A204.1 (cell line): Measurements from ENCODE around the gene SLC27A1.

Experiments
- FAIRE-seq: peaks from 2 replicates; lab custom pipeline; 2012; peaks lifted over from hg19 to GRCh38; lab: Jason Lieb, UNC

SLC27A1 gene

GRCh38 chr19:17470068-17470841, at the start of gene SLC27A1:
TSS of gene SLC27A1 (plus strand) at chr19:17470524. CDS start at chr19:17470541, 17 bp downstream.
- FAIRE-seq = peak; percentile 98

- no peak for FAIRE-seq
Observed at GRCh38 chr19:17421942-17422341, 48.4 kb upstream of the SLC27A1 start.

- FAIRE-seq = no peak
Observed at GRCh38 chr19:17423429-17424208, 46.7 kb upstream of the SLC27A1 start.

DNA sequence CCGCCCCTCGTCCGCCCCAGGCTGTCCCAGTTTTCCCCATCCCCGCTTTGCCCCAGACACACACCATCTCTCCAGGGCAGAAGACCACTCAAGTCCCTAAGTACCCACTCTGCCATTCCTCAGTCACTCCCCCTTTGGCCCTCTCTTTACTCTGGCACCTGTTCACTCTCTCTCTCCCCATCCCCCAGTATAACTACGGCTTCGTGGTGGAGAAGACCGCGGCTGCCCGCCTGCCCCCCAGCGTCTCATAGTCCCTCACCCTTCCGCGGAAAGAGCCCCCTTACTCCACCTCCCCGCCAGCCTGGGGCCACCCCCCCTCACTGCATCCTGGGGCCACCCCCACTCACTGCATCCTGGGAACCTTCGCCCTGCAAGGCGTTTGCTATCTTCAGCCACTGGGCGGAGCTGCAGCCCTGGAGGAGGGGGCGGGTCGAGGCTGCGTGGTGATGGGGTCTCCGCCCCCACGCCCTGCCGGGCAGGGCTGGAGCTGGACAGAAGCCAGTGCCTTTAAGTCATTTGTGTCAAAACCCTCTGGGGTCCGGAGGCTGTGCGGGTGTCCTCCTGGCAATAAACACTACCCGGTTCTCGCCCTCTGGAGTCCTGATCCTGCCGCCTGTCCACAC, 45.5 kb upstream of the SLC27A1 start:
- no peak for FAIRE-seq

DNA sequence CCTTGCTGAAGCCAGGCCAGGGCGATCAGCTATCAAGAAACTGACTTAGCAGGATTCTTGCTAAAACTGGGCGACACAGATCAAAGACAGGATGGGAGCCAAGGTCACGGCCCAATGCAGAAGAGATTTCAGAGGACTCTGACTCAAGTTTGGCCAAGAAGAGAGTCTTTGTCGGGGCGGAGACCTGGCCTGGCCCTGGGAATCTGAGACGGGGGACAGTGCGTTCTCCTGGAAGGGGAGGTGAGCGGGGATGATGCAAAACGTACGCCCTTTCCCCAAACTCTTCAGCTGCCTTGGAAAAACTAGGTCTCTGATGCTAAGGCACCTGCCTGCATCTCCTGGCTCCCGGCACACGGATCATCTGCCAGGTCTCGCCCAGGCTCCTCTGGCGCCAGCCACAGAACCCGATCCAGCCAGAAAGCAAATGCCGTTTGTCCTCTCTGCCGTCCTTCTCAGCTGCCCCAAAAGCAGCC, 40.6 kb upstream of the SLC27A1 start:
- FAIRE-seq = no peak

GRCh38 chr19:17431417-17431816, 38.9 kb upstream of the SLC27A1 start:
- no peak for FAIRE-seq

DNA sequence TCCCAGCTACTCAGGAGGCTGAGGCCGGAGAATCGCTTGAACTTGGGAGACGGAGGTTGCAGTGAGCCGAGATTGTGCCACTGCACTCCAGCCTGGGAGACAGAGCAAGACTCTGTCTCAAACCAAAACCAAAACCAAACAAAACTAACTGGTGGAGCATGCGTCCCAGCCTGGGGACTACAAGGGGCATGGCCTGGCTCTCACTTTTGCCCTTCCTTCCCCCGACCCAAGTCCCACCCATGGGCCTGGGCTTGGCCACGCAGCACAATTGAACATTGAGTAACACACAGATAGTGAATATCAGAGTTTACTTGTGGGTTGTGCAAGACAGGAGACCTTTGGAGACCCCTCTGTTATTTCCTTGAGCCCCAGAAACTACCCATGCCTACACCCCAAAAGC, 35.1 kb upstream of the SLC27A1 start:
- no peak for FAIRE-seq

- no peak for FAIRE-seq
Observed at GRCh38 chr19:17436094-17436873, 34.0 kb upstream of the SLC27A1 start.

GRCh38 chr19:17436874-17437267, 33.5 kb upstream of the SLC27A1 start:
- FAIRE-seq = no peak

DNA sequence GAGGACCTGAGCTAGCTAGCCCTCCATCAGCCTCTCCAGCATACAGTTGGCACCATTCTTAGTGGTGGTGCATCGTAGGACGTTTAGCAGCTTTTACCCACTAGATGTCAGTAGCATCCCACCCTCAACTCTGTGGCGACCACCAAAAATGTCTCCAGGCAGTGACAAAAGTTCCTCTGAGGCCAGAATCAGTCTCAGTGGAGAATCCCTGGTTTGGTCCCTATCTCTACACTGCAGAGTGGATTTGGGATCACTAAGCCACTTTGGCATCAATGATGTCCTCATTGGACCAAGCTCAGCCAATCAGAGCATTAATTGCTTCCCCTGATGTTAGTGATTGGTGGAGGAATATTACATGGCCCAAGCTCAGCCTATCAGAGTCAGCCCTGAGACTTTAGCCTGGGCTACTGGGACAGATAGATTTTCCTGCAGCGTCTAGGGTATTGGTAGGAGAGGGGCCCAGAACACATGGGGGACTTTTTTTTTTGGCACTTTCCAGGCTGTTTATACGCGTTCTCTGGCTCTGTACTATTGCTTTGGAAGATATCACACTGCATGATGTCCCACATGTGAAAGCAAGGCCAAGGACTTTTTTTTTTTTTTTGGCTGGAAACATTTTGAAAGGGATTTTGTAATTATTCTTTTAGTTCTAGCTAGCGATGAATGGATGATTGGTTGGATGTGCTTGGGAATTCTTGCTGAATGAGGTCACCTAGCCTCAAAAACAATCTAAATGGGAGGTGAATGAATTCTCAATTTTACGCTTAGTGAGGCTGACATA, 28.9 kb upstream of the SLC27A1 start:
- FAIRE-seq = no peak

DNA sequence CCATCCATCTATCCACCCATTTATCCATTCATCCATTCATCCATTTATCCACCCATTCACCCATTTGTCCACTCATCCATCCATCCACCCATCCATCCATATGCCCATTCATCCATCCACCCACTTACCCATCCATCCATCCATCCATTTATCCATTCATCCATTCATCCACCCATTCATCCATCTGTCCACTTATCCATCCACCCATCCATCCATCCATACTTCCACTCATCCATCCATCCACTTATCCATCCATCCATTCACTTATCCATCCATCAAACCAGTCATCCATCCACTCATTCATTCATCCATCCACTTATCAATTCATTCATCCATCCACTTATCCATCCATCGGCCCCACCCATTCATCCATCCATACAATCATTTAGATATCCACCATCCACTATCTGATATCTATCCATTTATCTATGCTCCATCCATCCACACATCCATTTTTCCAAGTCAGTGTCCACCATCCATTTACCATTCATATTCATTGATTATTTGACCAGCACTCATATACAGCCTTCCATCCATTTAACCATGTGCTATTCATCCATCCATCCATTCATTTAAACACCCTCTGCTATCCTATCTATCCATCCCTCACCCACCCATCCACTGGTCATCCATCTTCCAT, 24.7 kb upstream of the SLC27A1 start:
- FAIRE-seq = no peak

DNA sequence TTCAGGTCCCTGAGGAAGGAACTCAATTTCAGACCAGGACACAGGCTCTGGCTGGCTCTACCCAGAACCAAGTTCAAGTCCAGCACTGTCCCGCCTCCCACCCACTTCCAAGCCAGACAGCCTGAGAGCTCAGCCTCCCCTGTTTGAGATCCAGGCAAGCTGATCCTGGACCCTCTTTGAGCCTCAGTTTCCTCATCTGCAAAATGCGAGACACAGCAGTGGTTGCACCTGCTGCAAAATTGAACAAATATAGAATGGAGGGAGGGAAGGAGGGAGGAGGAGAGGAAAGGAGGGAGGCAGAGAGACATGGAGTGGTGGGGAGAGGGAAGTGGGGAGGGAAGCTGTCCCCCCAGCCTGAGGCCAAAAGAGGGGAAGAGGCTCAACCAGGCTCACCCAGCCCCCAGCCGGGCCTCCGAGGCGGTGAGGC, 22.6 kb upstream of the SLC27A1 start:
- no peak for FAIRE-seq

- no peak for FAIRE-seq
Observed at GRCh38 chr19:17448131-17448967, 22.0 kb upstream of the SLC27A1 start, which contains the start of gene TMEM221. TSS of gene TMEM221 (minus strand) at chr19:17448668. CDS start at chr19:17448462, 206 bp downstream.

DNA sequence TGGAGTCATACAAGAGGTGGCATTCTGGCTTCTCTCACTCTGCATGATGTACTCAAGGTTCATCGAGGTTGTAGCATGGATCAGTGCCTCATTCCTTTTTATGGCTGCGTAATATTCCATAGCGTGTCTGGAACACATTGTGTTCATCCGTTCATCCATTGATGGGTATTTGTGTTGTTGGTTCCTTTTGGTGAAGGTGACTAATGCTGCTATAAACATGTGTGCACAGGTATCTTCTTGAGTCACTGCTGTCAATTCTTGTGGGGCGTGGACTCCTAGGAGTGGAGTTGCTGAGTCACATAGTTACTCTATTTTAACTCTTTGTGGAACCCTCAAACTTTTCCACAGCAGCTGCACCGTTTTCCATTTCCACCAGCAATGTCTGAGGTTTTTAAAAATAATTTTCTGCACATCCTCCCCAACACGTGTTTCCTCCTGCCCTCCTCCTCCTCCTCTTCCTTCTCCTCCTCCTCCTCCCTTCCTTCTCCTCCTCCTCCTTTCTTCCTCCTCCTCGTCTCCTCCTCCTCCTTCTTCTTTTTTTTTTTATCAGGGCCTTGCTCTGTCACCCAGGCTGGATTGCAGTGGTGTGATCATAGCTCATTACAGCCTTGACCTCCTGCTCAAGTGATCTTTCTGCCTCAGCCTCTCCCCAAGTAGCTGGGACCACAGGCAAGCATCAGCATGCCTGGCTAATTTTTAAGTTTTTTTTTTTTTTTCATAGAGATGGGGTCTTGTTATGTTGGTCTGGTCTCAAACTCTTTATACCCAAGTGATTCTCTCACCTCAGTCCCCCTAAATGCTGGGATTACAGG, 19.9 kb upstream of the SLC27A1 start:
- no peak for FAIRE-seq

DNA sequence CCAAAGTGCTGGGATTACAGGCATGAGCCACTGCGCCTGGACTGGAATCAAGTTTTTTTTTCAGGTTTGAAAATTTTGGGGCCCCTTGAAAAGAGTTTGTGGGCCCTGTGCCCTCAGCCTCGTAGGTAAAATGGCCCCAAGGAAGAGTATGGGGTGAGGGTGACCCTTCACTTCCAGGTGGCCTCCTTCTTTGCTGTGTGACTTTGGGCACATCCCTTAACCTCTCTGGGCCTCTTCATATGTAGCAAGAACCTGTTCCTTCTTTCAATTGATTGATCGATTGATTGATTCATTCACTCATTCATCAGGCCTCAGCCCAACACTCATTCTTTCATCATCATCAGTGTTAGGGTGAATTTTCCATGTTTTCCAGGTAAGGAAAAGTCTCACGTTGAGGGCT, 18.5 kb upstream of the SLC27A1 start:
- no peak for FAIRE-seq

DNA sequence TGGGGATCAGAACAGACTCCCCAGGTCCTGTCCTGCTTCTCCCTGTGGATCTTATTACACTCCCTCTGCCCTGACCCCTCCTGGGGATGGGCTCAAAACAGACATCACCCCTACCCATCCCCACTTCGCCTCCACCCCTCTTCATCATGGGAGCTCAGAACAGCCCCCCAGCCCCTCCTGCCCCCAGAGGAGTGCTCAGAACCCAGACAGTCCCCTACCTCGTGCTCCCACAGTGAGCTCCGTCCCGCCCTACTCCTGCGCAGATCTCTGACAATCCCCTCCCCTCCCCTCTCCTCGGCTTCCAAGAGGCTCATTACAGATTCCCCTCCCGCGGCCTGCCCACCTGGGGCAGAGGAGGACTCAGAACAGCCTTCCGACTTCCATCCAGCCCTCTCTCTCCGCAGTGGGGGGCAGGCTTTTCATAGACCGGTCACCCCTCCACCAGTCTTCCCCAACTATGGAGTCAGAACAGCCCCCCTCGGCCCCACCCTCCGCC, 15.7 kb upstream of the SLC27A1 start:
- no peak for FAIRE-seq

- no peak for FAIRE-seq
Observed at GRCh38 chr19:17455308-17456123, 14.8 kb upstream of the SLC27A1 start.

- FAIRE-seq = no peak
Observed at GRCh38 chr19:17456127-17456526, 14.2 kb upstream of the SLC27A1 start.
